GM21717 (cell line): ENCODE measurements around the gene DRG1.
"Not testable (repeated sequence)": the region's sequence is repeated elsewhere in the genome, so short reads cannot be mapped to it uniquely, and the experiment has no call there.

ENCODE experiments used
- ATAC-seq: cut with Tn5 transposase; IDR thresholded peaks from one replicate; pipeline ENCODE4 v1.9.1; 2021; ENCODE audit warnings: mild to moderate bottlenecking, moderate library complexity; ENCODE audit not compliant: unreplicated experiment

Gene DRG1

GRCh38 chr22:31399211-31400022, at the start of gene DRG1:
Gene DRG1 (plus strand): TSS chr22:31399604. CDS start chr22:31399684, 80 bp downstream.
- ATAC-seq: peak; percentile 79

- no peak for ATAC-seq
Observed at GRCh38 chr22:31349960-31350359, 49.4 kb upstream of the DRG1 start.

GRCh38 chr22:31350410-31350863, 49.0 kb upstream of the DRG1 start:
- ATAC-seq: no peak

GRCh38 chr22:31354515-31354914, 44.9 kb upstream of the DRG1 start:
- no peak for ATAC-seq

- no peak for ATAC-seq
Observed at GRCh38 chr22:31360029-31360428, 39.4 kb upstream of the DRG1 start.

GRCh38 chr22:31361743-31362142, 37.7 kb upstream of the DRG1 start:
- ATAC-seq: no peak

- ATAC-seq: no peak
Observed at GRCh38 chr22:31363885-31364465, 35.4 kb upstream of the DRG1 start.

GRCh38 chr22:31367426-31367825, 32.0 kb upstream of the DRG1 start:
- no peak for ATAC-seq

- ATAC-seq: no peak
Observed at GRCh38 chr22:31377612-31378011, 21.8 kb upstream of the DRG1 start.

GRCh38 chr22:31378123-31378522, 21.3 kb upstream of the DRG1 start:
- no peak for ATAC-seq

GRCh38 chr22:31378651-31379050, 20.8 kb upstream of the DRG1 start:
- ATAC-seq: not testable (repeated sequence)

- ATAC-seq: no peak
Observed at GRCh38 chr22:31393893-31394292, 5.5 kb upstream of the DRG1 start.

- ATAC-seq: no peak
Observed at GRCh38 chr22:31394326-31394725, 5.1 kb upstream of the DRG1 start.

- ATAC-seq: no peak
Observed at GRCh38 chr22:31398231-31398630, 1.2 kb upstream of the DRG1 start.

GRCh38 chr22:31400023-31400397, 606 bp downstream of the DRG1 start:
- ATAC-seq: no peak

GRCh38 chr22:31402350-31402749, 2.9 kb downstream of the DRG1 start:
- not testable (repeated sequence) for ATAC-seq

- no peak for ATAC-seq
Observed at GRCh38 chr22:31425331-31426050, 26.1 kb downstream of the DRG1 start.

- ATAC-seq: no peak
Observed at GRCh38 chr22:31431950-31432349, 32.5 kb downstream of the DRG1 start.

- no peak for ATAC-seq
Observed at GRCh38 chr22:31436132-31436531, 36.7 kb downstream of the DRG1 start.

GRCh38 chr22:31439808-31440207, 40.4 kb downstream of the DRG1 start:
- ATAC-seq: no peak

GRCh38 chr22:31440681-31441080, 41.3 kb downstream of the DRG1 start:
- ATAC-seq: no peak

- ATAC-seq: no peak
Observed at GRCh38 chr22:31441652-31442051, 42.2 kb downstream of the DRG1 start.
